A673 (cell line): ENCODE measurements around the gene PTPN1. TPM values are rescaled to one million over a fixed set of nuclear protein-coding genes. Genes with fewer than 3 reads are reported as not detected.

Experiments
- BruUV-seq: library from RNA; stranded (reverse); fragments of 400-500 nt; replicated peaks from 2 replicates; lab custom pipeline; 2021; lab: Mats Ljungman, UMichigan
- CTCF ChIA-PET: fragments of 300-600 bp; sonication (Branson Sonifier 250); formaldehyde crosslinking; loops from one replicate; lab custom pipeline; 2022; ENCODE audit warnings: antibody characterized with exemption; lab: Charles Lee
- POLR2A ChIA-PET: fragments of 300-600 bp; sonication (Branson Sonifier 250); formaldehyde crosslinking; loops from one replicate; lab custom pipeline; 2022; ENCODE audit warnings: antibody characterized with exemption; ENCODE audit not compliant: low non-redundant PET; lab: Charles Lee
- DNase-seq: peaks from one replicate; pipeline ENCODE4 v3.0.0-alpha.2; 2015; ENCODE audit warnings: low spot score
- H3K27ac ChIP-seq: fragments of 200-600 bp; sonication (generic); 2 replicates; pipeline ENCODE4 v1.5.1; 2016; ENCODE audit warnings: mixed run types, low read depth, mild to moderate bottlenecking, mixed read lengths, antibody characterized with exemption, low read length; ENCODE audit not compliant: poor library complexity, severe bottlenecking
- H3K27me3 ChIP-seq: fragments of 200-600 bp; sonication (generic); replicated peaks from 2 replicates; pipeline ENCODE4 v1.6.1; 2017; ENCODE audit warnings: mixed run types, low read depth, mild to moderate bottlenecking, mixed read lengths, antibody characterized with exemption, low read length; ENCODE audit not compliant: insufficient read depth, poor library complexity
- H3K36me3 ChIP-seq: fragments of 200-600 bp; sonication (generic); 2 replicates; pipeline ENCODE4 v1.6.1; 2016; ENCODE audit warnings: mixed run types, mild to moderate bottlenecking, mixed read lengths, antibody characterized with exemption, low read length; ENCODE audit not compliant: insufficient read depth, poor library complexity, severe bottlenecking
- H3K4me1 ChIP-seq: fragments of 200-600 bp; sonication (generic); 2 replicates; pipeline ENCODE4 v1.6.1; 2017; ENCODE audit warnings: mixed run types, mild to moderate bottlenecking, mixed read lengths, antibody characterized with exemption, low read length; ENCODE audit not compliant: insufficient read depth, poor library complexity, severe bottlenecking
- H3K4me3 ChIP-seq: fragments of 200-600 bp; sonication (generic); 2 replicates; pipeline ENCODE4 v1.5.1; 2016; ENCODE audit warnings: low read depth, mixed run types, mild to moderate bottlenecking, mixed read lengths, low read length; ENCODE audit not compliant: poor library complexity, severe bottlenecking
- H3K9me3 ChIP-seq: fragments of 200-600 bp; sonication (generic); 2 replicates; pipeline ENCODE4 v1.6.1; 2016; ENCODE audit warnings: mixed run types, low read depth, mild to moderate bottlenecking, mixed read lengths, antibody characterized with exemption, low read length; ENCODE audit not compliant: poor library complexity, severe bottlenecking
- EZH2 ChIP-seq: fragments of 200-600 bp; sonication (generic); IDR thresholded peaks from 2 replicates; pipeline ENCODE4 v1.6.1; 2017; ENCODE audit warnings: borderline replicate concordance, low read depth, mild to moderate bottlenecking, mixed read lengths, antibody characterized with exemption, low read length; ENCODE audit not compliant: poor library complexity, severe bottlenecking
- intact Hi-C: fragments of 100-400 bp; cut with micrococcal nuclease; formaldehyde crosslinking; loops from one replicate; pipeline ENCODE4 v1.10.0; 2022; ENCODE audit not compliant: unreplicated experiment
- total RNA-seq: library from RNA; stranded (reverse); gene quantifications from 2 replicates; pipeline ENCODE4 v1.2.3, GENCODE V29; 2021
- TF ChIP-seq, protein P1 (sequence below): fragments of 300-800, 200-600 bp; sonication (generic); conservative IDR thresholded peaks from 2 replicates; pipeline ENCODE4 v1.5.1; 2017; ENCODE audit warnings: low read depth, mild to moderate bottlenecking, antibody characterized with exemption, low read length, moderate library complexity, mixed read lengths

Gene PTPN1
- total RNA-seq, 1 experiment from 2014 or later: 47.4 TPM

DNA sequence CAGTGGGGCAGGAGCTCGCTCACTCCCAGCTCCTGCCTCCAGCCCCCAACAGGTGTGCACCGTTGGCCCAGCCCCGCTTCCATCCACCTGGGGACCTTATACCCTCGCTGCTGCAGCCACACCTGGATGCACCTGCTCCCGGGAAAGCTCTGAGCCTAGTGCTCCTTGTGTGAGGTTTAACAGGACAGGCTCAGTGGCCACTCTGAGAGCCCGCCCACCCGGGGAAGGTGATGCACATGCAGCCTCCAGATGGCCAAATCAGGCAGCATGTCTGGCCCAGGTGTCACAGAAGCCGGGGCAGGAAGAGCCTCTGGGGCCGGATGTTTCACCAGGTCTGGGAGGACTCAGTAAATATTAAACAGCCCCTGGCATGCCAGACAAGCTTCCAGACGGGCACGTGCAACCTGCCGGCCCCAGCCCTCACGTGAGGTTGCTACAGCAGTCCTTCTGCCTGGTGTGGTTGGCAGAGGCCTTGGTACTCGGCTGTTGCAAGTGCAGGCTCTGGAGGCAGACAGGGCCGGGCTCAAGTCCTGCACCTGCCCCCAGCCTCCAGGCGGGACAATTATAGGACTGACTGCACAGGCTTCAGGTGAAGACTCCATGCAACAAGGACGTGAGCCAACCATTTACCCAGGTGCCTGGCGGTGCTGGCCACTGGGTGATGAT lies 114.3 kb downstream of the PTPN1 start:
- TF ChIP-seq, protein P1, sequence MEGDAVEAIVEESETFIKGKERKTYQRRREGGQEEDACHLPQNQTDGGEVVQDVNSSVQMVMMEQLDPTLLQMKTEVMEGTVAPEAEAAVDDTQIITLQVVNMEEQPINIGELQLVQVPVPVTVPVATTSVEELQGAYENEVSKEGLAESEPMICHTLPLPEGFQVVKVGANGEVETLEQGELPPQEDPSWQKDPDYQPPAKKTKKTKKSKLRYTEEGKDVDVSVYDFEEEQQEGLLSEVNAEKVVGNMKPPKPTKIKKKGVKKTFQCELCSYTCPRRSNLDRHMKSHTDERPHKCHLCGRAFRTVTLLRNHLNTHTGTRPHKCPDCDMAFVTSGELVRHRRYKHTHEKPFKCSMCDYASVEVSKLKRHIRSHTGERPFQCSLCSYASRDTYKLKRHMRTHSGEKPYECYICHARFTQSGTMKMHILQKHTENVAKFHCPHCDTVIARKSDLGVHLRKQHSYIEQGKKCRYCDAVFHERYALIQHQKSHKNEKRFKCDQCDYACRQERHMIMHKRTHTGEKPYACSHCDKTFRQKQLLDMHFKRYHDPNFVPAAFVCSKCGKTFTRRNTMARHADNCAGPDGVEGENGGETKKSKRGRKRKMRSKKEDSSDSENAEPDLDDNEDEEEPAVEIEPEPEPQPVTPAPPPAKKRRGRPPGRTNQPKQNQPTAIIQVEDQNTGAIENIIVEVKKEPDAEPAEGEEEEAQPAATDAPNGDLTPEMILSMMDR: no peak
- no peak for TF ChIP-seq EZH2
- peaks cover 21% of the 10 kb centered on the region for H3K4me1 ChIP-seq
- no peak for DNase-seq
- BruUV-seq: no TSS peak
- intact Hi-C loops: no loop called here
- peaks cover 3% of the 10 kb centered on the region for H3K36me3 ChIP-seq
- no peaks in the 10 kb centered on the region for H3K9me3 ChIP-seq
- H3K27me3 ChIP-seq: no peaks in the 10 kb centered on the region
- H3K4me3 ChIP-seq: no peak overlapping the region
- ChIA-PET POLR2A (no interaction called here), CTCF (interaction anchor here (1.7 kb wide), 1 partner anchor 36 kb away, joined by 4 read pairs; no protein-coding TSS in a partner anchor)
- H3K27ac ChIP-seq: no peak overlapping the region

DNA sequence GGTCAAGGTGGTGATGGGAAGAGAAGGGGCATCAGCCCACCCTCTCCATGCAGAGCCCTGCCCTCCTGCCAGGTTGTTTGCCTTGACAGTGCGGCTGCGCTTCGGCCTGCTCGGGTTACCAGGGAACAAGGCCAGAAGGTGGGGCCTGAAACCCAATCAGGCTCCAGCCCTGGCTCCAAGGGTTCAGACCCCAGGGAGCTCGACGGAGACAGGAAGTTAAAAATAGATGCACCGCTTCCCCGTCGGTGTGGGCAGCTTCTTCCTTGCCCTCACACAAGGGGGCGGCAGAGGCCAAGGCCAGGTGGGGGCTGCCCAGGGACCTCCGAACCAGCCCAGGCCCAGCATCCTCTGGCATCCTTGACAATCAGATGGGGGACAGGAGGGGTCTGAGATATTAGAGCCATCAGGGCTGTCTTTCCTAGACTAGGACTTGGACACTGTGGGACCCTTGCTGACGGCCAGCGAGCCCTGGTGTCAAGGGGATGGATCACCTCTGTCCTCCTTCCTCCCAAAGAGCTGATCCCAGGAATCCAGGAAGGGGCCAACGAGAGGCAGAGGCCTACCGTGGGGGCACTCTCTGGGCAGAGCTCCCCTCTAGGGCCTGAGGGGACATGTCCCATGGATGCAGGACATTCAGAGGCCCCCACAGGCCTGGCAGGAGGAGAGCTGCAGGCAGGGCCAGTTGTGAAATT lies 115.9 kb downstream of the PTPN1 start:
- no peaks in the 10 kb centered on the region for H3K9me3 ChIP-seq
- no peaks in the 10 kb centered on the region for H3K27me3 ChIP-seq
- POLR2A ChIA-PET: interaction anchor here (0.7 kb wide), 1 partner anchor 162 kb away, joined by 3 read pairs; no protein-coding TSS in a partner anchor
- intact Hi-C loops: no loop called here
- TF ChIP-seq EZH2: no peak
- TF ChIP-seq, protein P1: peak; percentile 66
- no TSS peak for BruUV-seq
- peaks cover 21% of the 10 kb centered on the region for H3K4me1 ChIP-seq
- no peak overlapping the region for H3K27ac ChIP-seq
- CTCF ChIA-PET: interaction anchor here (0.6 to 1.7 kb wide), 10 partner anchors 38 to 186 kb away, joined by 3 to 5 read pairs (median 3); no protein-coding TSS in a partner anchor
- peak; percentile 63 for DNase-seq
- no peak overlapping the region for H3K4me3 ChIP-seq
- H3K36me3 ChIP-seq: no peaks in the 10 kb centered on the region

DNA sequence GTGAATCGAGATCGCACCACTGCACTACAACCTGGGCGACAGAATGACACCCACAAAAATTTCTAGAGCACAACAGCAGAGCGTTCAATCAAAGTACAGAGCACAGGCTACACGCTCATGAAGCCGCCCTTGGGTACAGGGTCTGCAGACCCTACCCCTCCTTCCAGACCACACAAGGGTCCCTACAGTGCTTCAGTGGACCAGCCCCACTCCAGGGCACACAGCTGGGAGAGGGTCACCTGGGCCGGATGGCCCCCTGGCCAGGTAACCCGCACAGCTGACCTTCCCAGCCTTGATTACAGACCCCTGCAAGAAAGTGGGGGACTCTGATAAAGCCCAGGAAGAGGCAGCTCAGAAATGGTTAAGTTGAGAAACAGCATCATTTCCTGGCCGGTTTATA lies 117.6 kb downstream of the PTPN1 start:
- Histone ChIP-seq H3K4me1 (peaks cover 21% of the 10 kb centered on the region), H3K27ac (peak overlapping the region; percentile 65), H3K27me3 (no peaks in the 10 kb centered on the region), H3K36me3 (no peaks in the 10 kb centered on the region), H3K9me3 (no peaks in the 10 kb centered on the region), H3K4me3 (no peak overlapping the region)
- no peak for DNase-seq
- CTCF ChIA-PET: interaction anchor here (0.6 to 0.7 kb wide), 2 partner anchors 114 to 167 kb away, joined by 3 to 5 read pairs; partner anchors contain the start of gene BCAS4
- BruUV-seq: no TSS peak
- TF ChIP-seq, protein P1: no peak
- TF ChIP-seq EZH2: no peak
- POLR2A ChIA-PET: no interaction called here
- intact Hi-C loops: no loop called here
